ENCODE measurements around the gene CLDN18. TPM values are rescaled to one million over a fixed set of nuclear protein-coding genes. Genes with fewer than 3 reads are reported as not detected.

CLDN18 gene
- total RNA-seq, 1 experiment from 2014 or later, result 0.17 TPM

GRCh38 chr3:138030734-138031280 is 20.8 kb downstream of the CLDN18 start:
- POLR2A ChIA-PET, result no interaction called here
- intact Hi-C loops (cut with micrococcal nuclease), result no loop called here

GRCh38 chr3:138031536-138031935 is 21.6 kb downstream of the CLDN18 start:
- no peaks in the 10 kb centered on the region for H3K27me3 ChIP-seq (ENCODE audit: insufficient read depth, low read length)
- ChIA-PET POLR2A (no interaction called here), RAD21 (ENCODE audit: low non-redundant PET in 1 of 2, low total read pairs in 2 of 2, uncharacterized antibody in 2 of 2, unreplicated experiment in 2 of 2) (no interaction called here), CTCF (no interaction called here)
- H3K79me2 ChIP-seq (ENCODE audit: insufficient read depth, low read length), result no peaks in the 10 kb centered on the region
- H3K36me3 ChIP-seq (ENCODE audit: control insufficient read depth in 1 of 2, insufficient read depth in 2 of 2, low read length in 2 of 2), result no peaks in the 10 kb centered on the region
- H3K9me3 ChIP-seq (ENCODE audit: control insufficient read depth in 1 of 2, insufficient read depth in 1 of 2, low read depth in 1 of 2, low read length in 2 of 2), result no peaks in the 10 kb centered on the region
- no peak for ATAC-seq
- intact Hi-C loops (cut with micrococcal nuclease), result no loop called here
- no peaks in the 10 kb centered on the region for H4K20me1 ChIP-seq (ENCODE audit: insufficient read depth)
- peaks cover 0 to 5% of the 10 kb centered on the region in 2 experiments; a peak in 1 of 4 replicates for H3K4me1 ChIP-seq (ENCODE audit: control insufficient read depth in 1 of 2, insufficient read depth in 2 of 2, low read length in 2 of 2)
- no peaks in the 10 kb centered on the region for H3K9me2 ChIP-seq (ENCODE audit: insufficient read depth)
- no peak overlapping the region for H3K4me3 ChIP-seq (replicated peaks in 1 of 2; ENCODE audit: low read depth in 1 of 2, low read length in 2 of 2)
- no peak for DNase-seq (ENCODE audit: low read depth, low spot score)
- H2AFZ ChIP-seq (ENCODE audit: low read depth, low read length, poor library complexity, severe bottlenecking), result no peak overlapping the region
- H3K9ac ChIP-seq (ENCODE audit: low read length), result no peak overlapping the region
- H3K27ac ChIP-seq (ENCODE audit: low read depth, low read length), result no peak overlapping the region
- TF ChIP-seq EZH2 (IDR thresholded peaks at IDR 0.05), result no peak
- no peak for TF ChIP-seq CTCF (IDR thresholded peaks at IDR 0.05 in 2 of 3, conservative IDR thresholded peaks at IDR 0.05 in 1 of 3; ENCODE audit: borderline replicate concordance in 1 of 3, insufficient read depth in 1 of 3, low read depth in 2 of 3, low read length in 2 of 3)
- TF ChIP-seq ZNF274 (IDR thresholded peaks at IDR 0.05; ENCODE audit: low read depth, low read length), result no peak
- no peak for TF ChIP-seq POLR2AphosphoS5 (IDR thresholded peaks at IDR 0.05; ENCODE audit: low read depth, low read length)
- TF ChIP-seq RAD21 (IDR thresholded peaks at IDR 0.05; ENCODE audit: low read depth), result no peak
- TF ChIP-seq YY1 (IDR thresholded peaks at IDR 0.05; ENCODE audit: extremely low read depth, insufficient replicate concordance, low read depth, low read length), result no peak
- no TSS peak for BruUV-seq (replicated peaks)
- no peak overlapping the region for H3K4me2 ChIP-seq (ENCODE audit: low read length)

More at GRCh38 chr3:138030734-138031280, 20.8 kb downstream of the CLDN18 start:
- Histone ChIP-seq H3K9me2 (ENCODE audit: insufficient read depth) (no peaks in the 10 kb centered on the region), H3K9ac (ENCODE audit: low read length) (no peak overlapping the region), H3K27me3 (ENCODE audit: insufficient read depth, low read length) (no peaks in the 10 kb centered on the region), H3K27ac (ENCODE audit: low read depth, low read length) (no peak overlapping the region), H3K9me3 (ENCODE audit: control insufficient read depth in 1 of 2, insufficient read depth in 1 of 2, low read depth in 1 of 2, low read length in 2 of 2) (no peaks in the 10 kb centered on the region), H3K4me2 (ENCODE audit: low read length) (no peak overlapping the region), H3K79me2 (ENCODE audit: insufficient read depth, low read length) (no peaks in the 10 kb centered on the region), H4K20me1 (ENCODE audit: insufficient read depth) (no peaks in the 10 kb centered on the region), H3K4me1 (ENCODE audit: control insufficient read depth in 1 of 2, insufficient read depth in 2 of 2, low read length in 2 of 2) (peaks cover 0 to 5% of the 10 kb centered on the region in 2 experiments; a peak in 1 of 4 replicates), H3K36me3 (ENCODE audit: control insufficient read depth in 1 of 2, insufficient read depth in 2 of 2, low read length in 2 of 2) (no peaks in the 10 kb centered on the region), H3K4me3 (replicated peaks in 1 of 2; ENCODE audit: low read depth in 1 of 2, low read length in 2 of 2) (no peak overlapping the region), H2AFZ (ENCODE audit: low read depth, low read length, poor library complexity, severe bottlenecking) (no peak overlapping the region)
- CTCF ChIA-PET, result no interaction called here
- TF ChIP-seq SIN3A (IDR thresholded peaks at IDR 0.05; ENCODE audit: low read depth) (no peak), ZFX (IDR thresholded peaks at IDR 0.05) (no peak), POLR2AphosphoS5 (IDR thresholded peaks at IDR 0.05; ENCODE audit: low read depth, low read length) (no peak), FOSL1 (IDR thresholded peaks at IDR 0.05; ENCODE audit: low read depth) (no peak), POLR2A (IDR thresholded peaks at IDR 0.05; ENCODE audit: borderline replicate concordance, extremely low read depth, insufficient read depth, insufficient read length) (no peak), CEBPB (IDR thresholded peaks at IDR 0.05; ENCODE audit: low read depth) (no peak)
- BruUV-seq (replicated peaks), result no TSS peak
- no peak for ATAC-seq
- RAD21 ChIA-PET (ENCODE audit: low non-redundant PET in 1 of 2, low total read pairs in 2 of 2, uncharacterized antibody in 2 of 2, unreplicated experiment in 2 of 2), result no interaction called here
- DNase-seq (ENCODE audit: low read depth, low spot score), result no peak

Data from HCT116 (cell line).